EL (cell line): ENCODE data around the gene TM2D1.
"Not testable (repeated sequence)": the region's sequence is repeated elsewhere in the genome, so short reads cannot be mapped to it uniquely, and the experiment has no call there.

ENCODE experiments used
- DNase-seq: peaks from one replicate; pipeline ENCODE4 v3.0.0-alpha.2; 2016

Gene TM2D1

GRCh38 chr1:61711969-61712368 lies 13.0 kb downstream of the TM2D1 start:
- DNase-seq = no peak

GRCh38 chr1:61711257-61711656 lies 13.7 kb downstream of the TM2D1 start:
- peak; percentile 63 for DNase-seq

- no peak for DNase-seq
These were observed 15.0 kb downstream of the TM2D1 start for GRCh38 chr1:61709908-61710289.

GRCh38 chr1:61708953-61709907 lies 15.7 kb downstream of the TM2D1 start:
- no peak for DNase-seq

GRCh38 chr1:61699911-61700851 lies 24.8 kb downstream of the TM2D1 start:
- DNase-seq = no peak

- DNase-seq = peak; percentile 79
These were observed 32.7 kb downstream of the TM2D1 start for GRCh38 chr1:61692155-61692800.

- peak; percentile 56 for DNase-seq
These were observed 37.0 kb downstream of the TM2D1 start for GRCh38 chr1:61687901-61688300.

GRCh38 chr1:61682891-61683290 lies 42.0 kb downstream of the TM2D1 start:
- DNase-seq = no peak

- no peak for DNase-seq
These were observed 44.4 kb downstream of the TM2D1 start for GRCh38 chr1:61680500-61680899.

GRCh38 chr1:61676881-61677280 lies 48.1 kb downstream of the TM2D1 start:
- not testable (repeated sequence) for DNase-seq

GRCh38 chr1:61674221-61674620 lies 50.7 kb downstream of the TM2D1 start:
- no peak for DNase-seq

- DNase-seq = no peak
These were observed 52.6 kb downstream of the TM2D1 start for GRCh38 chr1:61672376-61672775.

- DNase-seq = no peak
These were observed 54.5 kb downstream of the TM2D1 start for GRCh38 chr1:61670445-61670844.

- no peak for DNase-seq
These were observed 54.9 kb downstream of the TM2D1 start for GRCh38 chr1:61670016-61670415.

- DNase-seq = no peak
These were observed 65.9 kb downstream of the TM2D1 start for GRCh38 chr1:61659061-61659460.

- no peak for DNase-seq
These were observed 69.5 kb downstream of the TM2D1 start for GRCh38 chr1:61655453-61655852.

GRCh38 chr1:61654067-61654466 lies 70.9 kb downstream of the TM2D1 start:
- DNase-seq = no peak

- DNase-seq = no peak
These were observed 75.8 kb downstream of the TM2D1 start for GRCh38 chr1:61648983-61649742.

GRCh38 chr1:61647142-61647541 lies 77.8 kb downstream of the TM2D1 start:
- DNase-seq = no peak

- DNase-seq = no peak
These were observed 79.5 kb downstream of the TM2D1 start for GRCh38 chr1:61645476-61645875.

GRCh38 chr1:61644303-61644702 lies 80.6 kb downstream of the TM2D1 start:
- no peak for DNase-seq
